Measurements from ENCODE around the gene MAP3K2.

MAP3K2 gene

GRCh38 chr2:127275789-127276188, 112.0 kb downstream of the MAP3K2 start:
- DNase-seq (ENCODE audit: extremely low read depth, low read depth), result no peak
- TF ChIP-seq CTCF (IDR thresholded peaks at IDR 0.05; ENCODE audit: low read depth, low read length), result no peak

- no peak for DNase-seq (ENCODE audit: extremely low read depth, low read depth)
- TF ChIP-seq CTCF (IDR thresholded peaks at IDR 0.05; ENCODE audit: low read depth, low read length), result no peak
These were observed 112.4 kb downstream of the MAP3K2 start for GRCh38 chr2:127275356-127275755.

- no peak for DNase-seq (ENCODE audit: extremely low read depth, low read depth)
- no peak for TF ChIP-seq CTCF (IDR thresholded peaks at IDR 0.05; ENCODE audit: low read depth, low read length)
These were observed 117.1 kb downstream of the MAP3K2 start for GRCh38 chr2:127270663-127271062.

GRCh38 chr2:127261804-127262406, 125.9 kb downstream of the MAP3K2 start:
- TF ChIP-seq CTCF (IDR thresholded peaks at IDR 0.05; ENCODE audit: low read depth, low read length), result no peak
- peak; percentile 39 for DNase-seq (ENCODE audit: extremely low read depth, low read depth)

- TF ChIP-seq CTCF (IDR thresholded peaks at IDR 0.05; ENCODE audit: low read depth, low read length), result no peak
- no peak for DNase-seq (ENCODE audit: extremely low read depth, low read depth)
These were observed 128.4 kb downstream of the MAP3K2 start for GRCh38 chr2:127259355-127259754.

GRCh38 chr2:127256866-127257265, 130.9 kb downstream of the MAP3K2 start:
- no peak for TF ChIP-seq CTCF (IDR thresholded peaks at IDR 0.05; ENCODE audit: low read depth, low read length)

GRCh38 chr2:127256381-127256780, 131.4 kb downstream of the MAP3K2 start:
- no peak for TF ChIP-seq CTCF (IDR thresholded peaks at IDR 0.05; ENCODE audit: low read depth, low read length)
- no peak for DNase-seq (ENCODE audit: extremely low read depth, low read depth)

More at GRCh38 chr2:127256866-127257265, 130.9 kb downstream of the MAP3K2 start:
- DNase-seq (ENCODE audit: extremely low read depth, low read depth), result no peak
